Measurements from ENCODE around the gene ITGA7. TPM values are rescaled to one million over a fixed set of nuclear protein-coding genes. Genes with fewer than 3 reads are reported as not detected.

The ITGA7 gene
- total and polyA plus RNA-seq, 2 of the 4 experiments (the other 2 are of a cell fraction): 3.9 to 15.7 TPM

GRCh38 chr12:55748230-55748993 lies 40.7 kb upstream of the ITGA7 start:
- H3K27ac ChIP-seq (ENCODE audit: insufficient read depth, low read length): no peak overlapping the region
- TF ChIP-seq BHLHE40 (IDR thresholded peaks at IDR 0.05; ENCODE audit: low read depth, low read length) (no peak), RFX5 (IDR thresholded peaks at IDR 0.05; ENCODE audit: low read depth, low read length) (no peak), POLR2A (IDR thresholded peaks at IDR 0.05; ENCODE audit: low read depth, low read length) (no peak), MAFK (IDR thresholded peaks at IDR 0.05; ENCODE audit: low read depth, low read length) (no peak), CEBPB (IDR thresholded peaks at IDR 0.05; ENCODE audit: low read depth, low read length) (no peak), CTCF (conservative IDR thresholded peaks at IDR 0.05; ENCODE audit: low read depth, low read length) (no peak), SMC3 (IDR thresholded peaks at IDR 0.05; ENCODE audit: low read depth, low read length) (no peak)
- peaks cover 15% of the 10 kb centered on the region for H3K4me1 ChIP-seq (ENCODE audit: control insufficient read depth, insufficient read depth, low read length)
- no TSS peak for BruUV-seq (replicated peaks)
- H2AK9ac ChIP-seq (replicated peaks; ENCODE audit: low read depth, low read length, poor library complexity): no peak overlapping the region
- peaks cover 14% of the 10 kb centered on the region for H3K9me1 ChIP-seq (ENCODE audit: insufficient read depth, low read length)
- H3K4ac ChIP-seq (ENCODE audit: low read depth, low read length): no peak overlapping the region
- H2BK15ac ChIP-seq (ENCODE audit: low read depth, low read length): no peak overlapping the region
- 85% methylated on average over 10 of the region's 18 CpGs; no CpG with 5 or more reads in 1 of the 2 experiments for WGBS, 2 experiments (ENCODE audit: extremely low coverage in 2 of 2, insufficient read length in 1 of 2)
- POLR2A ChIA-PET (ENCODE audit: unreplicated experiment): no interaction called here
- no peak overlapping the region for H2BK120ac ChIP-seq (ENCODE audit: low read depth, low read length)
- H4K20me1 ChIP-seq (ENCODE audit: insufficient read depth, low read length): peaks cover 7% of the 10 kb centered on the region
- in situ Hi-C loops (cut with MboI; ENCODE audit: low sequenced_read_pairs) (no loop called here), intact Hi-C loops (cut with micrococcal nuclease) (no loop called here), dilution Hi-C loops (cut with HindIII; ENCODE audit: low sequenced_read_pairs, unreplicated experiment) (no loop called here)
- H4K91ac ChIP-seq (ENCODE audit: insufficient read depth, low read depth, low read length): no peak overlapping the region
- no peak overlapping the region for H3K18ac ChIP-seq (ENCODE audit: low read depth, low read length)
- no peak overlapping the region for H3K9ac ChIP-seq (ENCODE audit: low read depth, low read length)
- no peak overlapping the region for H2BK20ac ChIP-seq (ENCODE audit: low read depth, low read length)
- no peak overlapping the region for H2AK5ac ChIP-seq (ENCODE audit: low read depth, low read length)
- no peak overlapping the region for H4K5ac ChIP-seq (ENCODE audit: low read depth, low read length)
- H3K4me2 ChIP-seq (ENCODE audit: low read depth, low read length): no peak overlapping the region
- ATAC-seq (ENCODE audit: low read depth): no peak
- peaks cover 36% of the 10 kb centered on the region for H3K36me3 ChIP-seq (ENCODE audit: control insufficient read depth, insufficient read depth, low read length)
- H3K9me3 ChIP-seq (ENCODE audit: control insufficient read depth, insufficient read depth, low read length): no peaks in the 10 kb centered on the region
- peaks cover 2 to 47% of the 10 kb centered on the region in 2 experiments; a peak in 3 of 4 replicates for H3K79me1 ChIP-seq (ENCODE audit: low read depth in 1 of 2, low read length in 2 of 2)
- no peaks in the 10 kb centered on the region for H3K27me3 ChIP-seq (ENCODE audit: control insufficient read depth, insufficient read depth, low read length)
- no peak overlapping the region for H2AFZ ChIP-seq (replicated peaks; ENCODE audit: low read length, poor library complexity)
- H3K56ac ChIP-seq (ENCODE audit: extremely low read depth, insufficient read depth, low read length): no peak overlapping the region
- CTCF ChIA-PET: interaction anchor here (1.0 kb wide), 1 partner anchor 21 kb away, joined by 3 read pairs; no protein-coding TSS in a partner anchor
- no peak overlapping the region for H3K14ac ChIP-seq (replicated peaks; ENCODE audit: low read depth, low read length)
- DNase-seq: no peak
- H2BK5ac ChIP-seq (ENCODE audit: low read depth, low read length, poor library complexity, severe bottlenecking): no peak overlapping the region
- H3K4me3 ChIP-seq (ENCODE audit: insufficient read depth, low read depth, low read length): no peak overlapping the region
- H4K8ac ChIP-seq (ENCODE audit: low read depth in 2 of 2, low read length in 2 of 2): no peak overlapping the region
- H3K23ac ChIP-seq (ENCODE audit: low read depth, low read length): no peak overlapping the region

All from IMR-90 (cell line).